HepG2 (cell line): Measurements from ENCODE around the gene ZFR. TPM values are rescaled to one million over a fixed set of nuclear protein-coding genes. Genes with fewer than 3 reads are reported as not detected.

Experiments
- ATF1 ChIP-seq: IDR thresholded peaks from 2 replicates; pipeline ENCODE4 v1.6.1; 2016; ENCODE audit warnings: mild to moderate bottlenecking, control low read depth
- BCLAF1 ChIP-seq: fragments of 450-650 bp; IDR thresholded peaks from 2 replicates; pipeline ENCODE4 v1.6.1; 2017; ENCODE audit warnings: mild to moderate bottlenecking
- DR1 ChIP-seq: sonication (generic); formaldehyde crosslinking; IDR thresholded peaks from 2 replicates; pipeline ENCODE4 v1.8.0; 2021; ENCODE audit warnings: mild to moderate bottlenecking, missing genetic modification reagents, inconsistent platforms
- HNF4G ChIP-seq, 2 experiments: sonication (generic) in 1 of 2; formaldehyde crosslinking in 1 of 2; IDR thresholded peaks; 2 replicates each; pipeline versions ENCODE4 v1.4.0 to v1.6.1; 2011 to 2020; ENCODE audit warnings: borderline replicate concordance in 2 of 2, low read depth in 2 of 2, mild to moderate bottlenecking in 2 of 2, low read length in 1 of 2, missing genetic modification reagents in 1 of 2, moderate library complexity in 1 of 2
- KLF12 ChIP-seq: sonication (generic); formaldehyde crosslinking; IDR thresholded peaks from 2 replicates; pipeline ENCODE4 v1.4.0; 2020; ENCODE audit warnings: missing genetic modification reagents, borderline replicate concordance
- KLF6 ChIP-seq: IDR thresholded peaks from 2 replicates; pipeline ENCODE4 v1.8.0; 2016; ENCODE audit warnings: missing biosample characterization, missing genetic modification reagents
- RXRB ChIP-seq: IDR thresholded peaks from 2 replicates; pipeline ENCODE4 v1.6.1; 2016; ENCODE audit warnings: borderline replicate concordance, missing genetic modification reagents, missing compliant biosample characterization
- STAT5B ChIP-seq: sonication (generic); formaldehyde crosslinking; IDR thresholded peaks from 2 replicates; pipeline ENCODE4 v1.4.0; 2020; ENCODE audit warnings: missing genetic modification reagents
- XBP1 ChIP-seq: sonication (generic); formaldehyde crosslinking; IDR thresholded peaks from 2 replicates; pipeline ENCODE4 v1.5.0; 2020; ENCODE audit warnings: missing genetic modification reagents
- ZBTB40 ChIP-seq, 2 experiments: fragments of 450-650 bp in 1 of 2; sonication (generic) in 1 of 2; formaldehyde crosslinking in 1 of 2; IDR thresholded peaks; 2 replicates each; pipeline versions ENCODE4 v1.6.1 to v1.8.0; 2016 to 2022; ENCODE audit warnings: antibody characterized with exemption in 1 of 2, mild to moderate bottlenecking in 1 of 2, missing genetic modification reagents in 1 of 2
- ZNF282 ChIP-seq: fragments of 450-650 bp; IDR thresholded peaks from 2 replicates; pipeline ENCODE4 v1.6.1; 2018; ENCODE audit not compliant: partially characterized antibody
- ZNF33A ChIP-seq: sonication (generic); formaldehyde crosslinking; IDR thresholded peaks from 2 replicates; pipeline ENCODE4 v1.5.1; 2020; ENCODE audit warnings: missing genetic modification reagents, mild to moderate bottlenecking, moderate library complexity, borderline replicate concordance
- ZNF414 ChIP-seq: sonication (generic); formaldehyde crosslinking; IDR thresholded peaks from 2 replicates; pipeline ENCODE4 v1.5.0; 2020; ENCODE audit warnings: missing genetic modification reagents
- ZNF446 ChIP-seq: sonication (generic); formaldehyde crosslinking; IDR thresholded peaks from 2 replicates; pipeline ENCODE4 v1.5.0; 2020; ENCODE audit warnings: mild to moderate bottlenecking, missing genetic modification reagents
- ZNF782 ChIP-seq: sonication (generic); formaldehyde crosslinking; IDR thresholded peaks from 2 replicates; pipeline ENCODE4 v1.4.0; 2020; ENCODE audit warnings: missing genetic modification reagents, mild to moderate bottlenecking, borderline replicate concordance
- polyA plus RNA-seq, 8 experiments: library from polyadenylated mRNA; depleted of rRNA in 3 of 8; stranded (reverse) in 7 of 8; unstranded in 1 of 8; fragments of >200 nt; fragmentation: Illumina TruSeq in 4 of 8; extraction: Trizol in 4 of 8; gene quantifications; 2 replicates each; pipeline versions ENCODE4 v1.2.1 to v1.2.3, GENCODE V29; 2011 to 2016; ENCODE audit warnings: low read depth in 4 of 8, missing spikeins in 1 of 8, mixed read lengths in 1 of 8; ENCODE audit not compliant: insufficient read depth in 1 of 8
- total RNA-seq, 5 experiments: library from RNA; depleted of rRNA; stranded (reverse); fragments of >200 nt; fragmentation: Illumina TruSeq; extraction: Trizol; gene quantifications; 2 replicates each; pipeline ENCODE4 v1.2.3, GENCODE V29; 2016; ENCODE audit warnings: low read depth in 1 of 5

The ZFR gene
- total and polyA plus RNA-seq, 2 of the 13 experiments (the other 11 are each of a cell fraction or from before 2014, with no cell fraction given), result 89.0 to 92.8 TPM

- no peak for TF ChIP-seq BCLAF1
- TF ChIP-seq HNF4G (IDR thresholded peaks at IDR 0.05; ENCODE audit: borderline replicate concordance, low read depth, low read length), result peak; percentile 71; the same call in 1 of the 2 replicates
- peak; percentile 61; the same call in 1 of the 2 replicates for TF ChIP-seq HNF4G (CRISPR knock-in tag; IDR thresholded peaks at IDR 0.05; ENCODE audit: borderline replicate concordance, low read depth)
- TF ChIP-seq XBP1 (CRISPR knock-in tag), result no peak; the same call in 1 of the 2 replicates
- no peak for TF ChIP-seq KLF12 (CRISPR knock-in tag)
- no peak for TF ChIP-seq ZNF282
- TF ChIP-seq RXRB, result no peak
- TF ChIP-seq KLF6 (CRISPR knock-in tag), result peak; percentile 83
- no peak for TF ChIP-seq ATF1 (CRISPR knock-in tag)
- no peak for TF ChIP-seq ZNF33A (CRISPR knock-in tag)
- TF ChIP-seq DR1 (CRISPR knock-in tag), result peak; percentile 50; the same call in 1 of the 2 replicates
- no peak for TF ChIP-seq ZNF782 (CRISPR knock-in tag)
- 0 out of 2 replicates have a peak, but pooled peaks have one; percentile 52 for TF ChIP-seq ZNF446
- no peak for TF ChIP-seq STAT5B (CRISPR knock-in tag)
- no peak for TF ChIP-seq ZBTB40 (IDR thresholded peaks at IDR 0.05)
- peak; percentile 87; the same call in 1 of the 2 replicates for TF ChIP-seq ZBTB40 (CRISPR knock-in tag; IDR thresholded peaks at IDR 0.05)
- TF ChIP-seq ZNF414 (CRISPR knock-in tag), result no peak
Measured at GRCh38 chr5:32444431-32445286, at the start of gene ZFR (continued).
